Stimulated activated CD4-positive, alpha-beta T cell treated with anti-CD3 and anti-CD28 coated beads, Interleukin-1b, Interleukin-23, amount 100 ng/mL, for 48 hours (primary cell): ENCODE measurements around the gene ATP6V0A1.
"Not testable (repeated sequence)": the region's sequence is repeated elsewhere in the genome, so short reads cannot be mapped to it uniquely, and the experiment has no call there.

Experiments used
- DNase-seq: peaks from one replicate; pipeline ENCODE4 v3.0.0-alpha.2; 2020

ATP6V0A1 gene

DNA sequence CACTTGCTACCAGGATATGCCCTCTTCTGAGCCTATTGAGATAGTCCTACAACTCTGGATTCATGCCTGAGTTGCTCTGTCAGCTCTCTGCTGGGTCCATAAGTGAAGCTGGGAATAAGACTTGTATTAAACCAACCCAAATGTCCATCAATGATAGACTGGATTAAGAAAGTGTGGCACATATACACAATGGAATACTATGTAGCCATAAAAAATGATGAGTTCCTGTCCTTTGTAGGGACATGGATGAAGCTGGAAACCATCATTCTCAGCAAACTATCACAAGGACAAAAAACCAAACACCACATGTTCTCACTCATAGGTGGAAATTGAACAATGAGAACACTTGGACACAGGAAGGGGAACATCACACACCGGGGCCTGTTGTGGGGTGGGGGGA is 19.1 kb downstream of the ATP6V0A1 start:
- not testable (repeated sequence) for DNase-seq

DNA sequence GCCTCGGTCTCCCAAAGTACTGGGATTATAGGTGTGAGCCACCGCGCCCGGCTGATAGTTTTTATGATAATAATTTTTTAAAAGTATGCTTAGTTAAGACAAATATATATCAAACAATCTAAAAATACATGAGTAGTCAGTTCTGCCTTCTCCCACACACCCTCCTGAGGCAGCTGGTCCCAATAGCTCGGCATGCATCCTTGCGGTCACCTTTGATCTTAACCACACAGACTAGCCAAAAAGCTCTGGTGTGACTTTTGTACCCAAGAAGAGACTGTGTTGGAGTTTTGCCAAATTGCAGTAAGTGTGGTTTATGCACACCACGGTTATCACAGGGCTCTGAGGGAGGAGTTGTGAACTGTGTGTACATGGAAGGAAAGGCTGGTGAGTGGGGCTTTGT is 25.6 kb downstream of the ATP6V0A1 start:
- peak; percentile 84 for DNase-seq

DNA sequence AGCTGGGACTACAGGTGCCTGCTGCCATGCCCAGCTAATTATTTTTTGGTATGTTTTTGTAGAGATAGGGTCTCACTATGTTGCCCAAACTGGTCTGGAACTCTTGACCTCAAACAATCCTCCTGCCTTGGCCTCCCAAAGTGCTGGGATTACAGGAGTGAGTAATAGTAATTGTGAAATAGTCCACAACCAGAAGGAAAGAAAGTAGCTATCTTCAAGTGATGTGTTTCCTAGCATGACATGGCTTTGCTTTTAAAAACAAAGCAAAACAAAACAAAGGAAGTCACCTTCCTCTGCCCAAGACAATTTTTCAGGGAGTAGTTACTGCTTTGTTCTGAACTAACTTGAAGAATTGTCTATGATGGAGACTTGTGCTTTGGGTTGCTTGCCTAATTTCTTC is 27.0 kb downstream of the ATP6V0A1 start:
- no peak for DNase-seq

DNA sequence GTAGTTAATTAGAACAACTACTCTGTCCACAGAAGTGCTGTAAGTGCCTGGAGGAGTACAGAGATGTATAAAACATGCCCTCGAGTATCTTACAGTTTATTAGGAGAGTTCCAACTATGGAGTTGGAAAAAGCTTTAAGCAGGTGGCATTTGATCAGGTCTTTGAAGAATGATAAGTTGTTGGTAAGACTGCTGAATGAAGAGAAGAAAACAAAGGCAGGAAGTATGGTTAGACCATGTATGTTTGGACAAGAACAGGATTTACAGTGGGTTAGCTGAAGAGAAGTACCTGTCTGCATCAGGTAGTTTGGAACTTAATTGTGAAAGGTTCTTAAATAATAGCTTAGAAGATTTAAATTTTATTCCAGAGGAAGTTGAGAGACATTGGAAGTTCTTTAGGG is 29.4 kb downstream of the ATP6V0A1 start:
- no peak for DNase-seq

DNA sequence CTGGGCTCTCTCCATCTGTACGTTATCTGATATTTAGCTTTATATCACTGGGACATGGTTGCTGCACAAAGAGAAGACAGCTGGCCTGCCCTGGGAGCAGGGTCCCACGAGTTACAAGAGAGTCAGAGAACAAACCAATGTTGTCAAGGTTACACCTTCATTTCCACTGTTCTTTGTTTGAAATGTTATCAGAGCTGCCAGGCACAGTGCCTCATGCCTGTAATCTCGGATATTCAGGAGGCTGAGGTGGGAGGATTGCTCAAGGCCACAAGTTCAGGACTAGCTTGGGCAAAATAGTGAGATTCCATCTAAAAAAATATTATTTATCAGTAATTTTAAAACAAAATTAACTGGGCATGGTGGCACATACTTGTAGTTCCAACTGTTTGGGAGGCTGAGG is 34.6 kb downstream of the ATP6V0A1 start:
- DNase-seq: no peak

DNA sequence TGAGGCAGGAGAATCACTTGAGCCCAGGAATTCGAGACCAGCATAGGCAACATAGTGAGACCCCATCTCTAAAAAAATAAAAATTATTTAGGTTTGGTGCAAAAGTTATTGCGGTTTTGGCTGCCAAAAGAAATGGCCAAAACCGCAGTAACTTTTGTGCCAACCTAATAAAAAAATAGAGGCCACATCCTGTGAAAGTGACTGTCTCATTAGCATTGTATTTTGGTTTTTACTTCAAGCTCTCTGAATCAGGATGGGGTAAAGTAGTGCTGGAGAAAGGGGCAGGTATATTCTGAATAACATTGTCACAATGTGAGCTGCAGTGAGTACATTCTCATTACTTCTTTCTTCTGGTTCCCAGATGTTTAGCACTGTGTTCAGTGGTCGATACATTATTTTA is 36.0 kb downstream of the ATP6V0A1 start:
- DNase-seq: no peak

DNA sequence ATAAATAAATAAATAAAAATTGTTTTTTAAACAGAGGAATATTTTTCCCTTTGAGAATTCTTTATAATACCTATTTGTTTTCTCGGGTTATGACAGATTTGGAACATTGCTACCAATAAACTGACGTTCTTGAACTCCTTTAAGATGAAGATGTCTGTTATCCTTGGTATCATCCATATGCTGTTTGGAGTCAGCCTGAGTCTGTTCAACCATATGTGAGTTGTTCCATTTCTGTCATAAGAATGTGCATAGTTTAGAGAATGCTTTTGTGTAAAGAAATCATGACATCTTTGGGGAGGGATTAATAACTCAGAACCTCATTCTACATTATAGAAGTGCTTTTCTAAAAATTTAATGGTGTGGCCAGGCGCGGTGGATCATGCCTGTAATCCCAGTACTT is 40.1 kb downstream of the ATP6V0A1 start:
- DNase-seq: no peak

DNA sequence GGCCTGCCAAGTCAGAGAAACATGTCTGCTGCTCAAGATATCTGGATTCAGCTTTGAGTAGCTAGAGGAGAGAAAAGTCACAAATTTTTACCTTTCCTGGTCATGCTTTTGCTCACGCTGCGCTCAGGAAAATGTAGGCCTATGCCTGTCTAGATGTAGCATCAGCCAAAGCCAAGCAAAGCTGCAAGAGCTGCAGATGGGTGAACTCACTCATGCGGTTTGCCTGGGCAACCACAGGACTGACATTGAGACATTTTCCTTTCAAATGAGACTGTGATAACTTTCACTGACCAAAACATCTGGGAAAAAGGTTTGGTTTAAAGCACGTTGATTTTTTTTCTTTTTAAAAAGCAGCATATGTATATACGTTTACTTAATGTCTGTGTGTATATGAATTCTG is 43.4 kb downstream of the ATP6V0A1 start:
- no peak for DNase-seq

DNA sequence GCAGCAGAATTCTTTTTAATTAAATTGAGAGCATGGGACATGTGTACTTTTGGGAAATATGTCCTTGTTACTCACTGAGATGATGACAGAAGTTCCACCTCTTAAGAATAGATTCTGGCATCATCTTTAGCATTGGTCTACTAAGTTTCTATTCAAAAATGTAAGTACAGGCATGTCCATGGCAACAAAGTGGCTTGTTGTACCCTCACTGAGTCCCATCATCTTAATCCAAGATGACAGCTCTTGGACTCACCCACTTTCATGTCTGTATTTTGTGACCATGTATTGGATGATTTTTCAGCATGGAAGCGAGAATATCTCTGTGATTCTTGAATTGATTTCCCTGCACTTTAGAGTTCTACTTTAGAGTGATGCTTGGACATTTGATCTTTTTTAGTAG is 44.2 kb downstream of the ATP6V0A1 start:
- DNase-seq: no peak

DNA sequence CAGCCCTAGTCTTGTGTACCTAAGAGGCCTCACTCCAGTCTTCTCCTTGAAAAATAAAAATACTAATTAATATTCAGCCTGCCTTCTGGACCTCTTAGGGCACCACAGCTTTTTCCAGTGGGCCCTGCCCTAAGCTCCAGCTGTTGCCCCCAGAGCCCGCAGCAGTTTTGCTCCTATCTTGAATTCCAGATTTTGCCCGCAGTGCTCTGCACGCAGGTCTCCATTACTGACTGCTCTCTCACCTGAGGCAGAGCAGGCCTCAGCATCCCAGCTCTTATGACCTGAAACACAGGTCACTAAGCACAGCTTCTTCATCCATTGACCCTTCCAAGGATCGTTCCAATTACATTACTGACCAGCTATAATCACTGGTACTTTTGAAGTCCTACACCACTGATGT is 49.0 kb downstream of the ATP6V0A1 start:
- no peak for DNase-seq

DNA sequence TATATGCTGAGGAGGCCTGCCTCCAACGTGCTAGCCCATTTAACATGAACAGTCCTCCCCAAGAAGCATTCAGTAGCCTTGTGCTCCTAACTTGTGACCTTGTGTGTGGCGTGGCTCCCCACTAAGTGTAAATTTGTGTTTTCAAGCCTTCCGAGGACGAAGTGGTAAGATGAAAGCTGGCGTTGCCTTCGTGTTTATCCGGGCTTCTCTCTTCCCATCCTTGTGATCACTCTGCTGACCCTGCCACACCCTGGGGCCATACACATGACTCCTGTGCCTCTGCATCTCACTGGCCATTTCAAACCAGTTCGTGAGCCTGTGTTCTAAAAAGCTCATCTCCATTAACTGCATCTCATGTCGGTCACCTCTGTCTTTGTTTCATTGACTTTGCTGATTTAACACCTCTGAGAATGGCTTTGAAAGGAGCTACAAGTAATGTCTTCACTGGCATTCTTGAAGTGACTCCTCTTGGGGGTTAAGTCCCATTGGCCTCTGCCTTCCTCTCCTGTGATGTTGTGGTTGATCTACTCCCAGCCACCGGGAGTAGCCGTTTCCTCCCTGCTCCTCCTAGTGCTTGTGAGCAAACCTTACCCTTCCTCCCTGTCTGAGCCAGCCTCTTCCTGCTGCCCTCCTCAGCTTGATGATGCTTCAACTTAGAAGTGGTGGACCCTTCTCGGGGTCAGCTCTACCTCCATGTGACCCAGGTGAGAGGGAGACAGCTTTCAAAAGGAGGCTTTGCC is 49.9 kb downstream of the ATP6V0A1 start:
- no peak for DNase-seq

DNA sequence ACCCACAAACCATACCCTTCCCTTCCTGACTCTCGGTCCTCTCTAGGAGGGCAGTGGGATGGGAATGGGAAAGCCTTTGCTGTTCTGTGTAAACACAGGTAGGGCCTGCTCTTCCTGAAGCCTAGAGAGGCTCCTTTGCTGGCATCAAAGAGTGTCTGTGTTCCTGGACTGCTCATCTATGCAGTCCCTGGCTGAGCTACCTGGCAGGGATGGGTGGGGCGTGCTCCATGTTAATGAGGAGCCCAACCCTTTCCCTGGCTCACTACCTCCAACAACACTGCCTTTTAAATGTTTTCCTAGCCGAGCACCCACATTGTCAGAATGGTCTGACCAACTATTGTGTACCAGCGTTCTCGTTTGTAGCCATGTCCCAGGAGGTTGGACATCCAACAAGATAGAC is 50.7 kb downstream of the ATP6V0A1 start:
- DNase-seq: no peak

DNA sequence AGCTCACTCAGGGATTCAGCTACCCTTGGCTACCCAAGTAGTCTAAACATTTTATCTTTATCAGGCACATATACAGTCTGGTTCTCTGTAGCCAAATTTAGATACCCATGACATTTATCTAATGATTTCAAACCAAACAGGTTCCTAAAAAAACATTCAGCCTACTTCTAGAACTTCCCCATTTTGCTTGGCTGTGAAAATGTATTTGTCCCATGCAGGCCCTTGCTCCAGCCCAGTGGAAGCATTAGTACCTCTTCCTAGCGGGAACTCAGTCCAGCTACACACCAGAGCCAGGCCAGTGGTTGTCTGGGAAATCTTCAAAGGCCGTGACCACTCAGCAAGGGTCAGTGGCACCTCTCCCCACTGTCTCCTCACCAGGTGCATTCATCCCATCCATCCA is 51.2 kb downstream of the ATP6V0A1 start:
- no peak for DNase-seq

DNA sequence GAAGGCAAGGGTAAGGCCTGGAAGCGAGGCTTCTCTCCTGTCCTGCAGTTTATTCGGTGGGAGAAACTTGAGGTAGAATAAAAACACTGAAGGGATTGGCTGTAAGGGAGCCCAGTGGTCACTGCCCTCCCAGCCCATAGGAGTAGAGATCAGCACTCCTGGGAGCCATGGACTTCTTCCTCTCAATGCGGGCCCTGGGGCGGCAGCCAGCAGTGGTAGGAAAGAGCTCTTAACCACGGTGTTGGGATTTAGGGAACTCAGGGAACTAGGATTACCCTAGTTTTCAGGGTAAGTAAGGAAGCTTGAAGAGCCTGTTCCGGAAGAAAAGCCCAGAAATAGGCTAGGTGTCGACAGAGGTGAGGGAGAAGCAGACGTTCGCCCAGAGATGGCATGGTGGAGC is 53.6 kb downstream of the ATP6V0A1 start:
- DNase-seq: no peak

DNA sequence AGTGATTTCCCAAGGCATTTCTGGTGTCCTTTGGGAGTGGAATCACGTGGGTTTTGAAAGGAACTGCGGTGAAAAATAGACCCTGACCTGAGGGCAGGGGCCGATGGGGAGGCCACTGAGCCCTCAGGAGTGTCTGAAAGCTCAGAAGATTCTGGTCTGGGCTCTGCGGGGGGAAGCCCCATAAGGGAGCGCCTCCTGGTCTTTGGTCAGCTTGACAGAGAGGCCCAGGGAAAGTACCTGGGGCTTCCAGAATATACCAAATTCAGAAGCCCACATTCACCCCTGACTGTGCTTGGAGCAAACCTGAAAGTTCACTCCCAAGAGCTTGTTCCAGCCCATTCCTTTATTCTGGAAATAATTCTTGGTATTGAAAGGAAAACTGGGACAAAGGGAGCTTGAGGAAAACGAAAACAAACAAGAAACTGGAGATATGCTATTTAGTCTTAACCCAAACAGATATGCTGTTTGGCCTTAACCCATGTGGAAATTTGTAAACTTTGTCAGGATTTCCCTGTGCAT is 54.1 kb downstream of the ATP6V0A1 start:
- no peak for DNase-seq

DNA sequence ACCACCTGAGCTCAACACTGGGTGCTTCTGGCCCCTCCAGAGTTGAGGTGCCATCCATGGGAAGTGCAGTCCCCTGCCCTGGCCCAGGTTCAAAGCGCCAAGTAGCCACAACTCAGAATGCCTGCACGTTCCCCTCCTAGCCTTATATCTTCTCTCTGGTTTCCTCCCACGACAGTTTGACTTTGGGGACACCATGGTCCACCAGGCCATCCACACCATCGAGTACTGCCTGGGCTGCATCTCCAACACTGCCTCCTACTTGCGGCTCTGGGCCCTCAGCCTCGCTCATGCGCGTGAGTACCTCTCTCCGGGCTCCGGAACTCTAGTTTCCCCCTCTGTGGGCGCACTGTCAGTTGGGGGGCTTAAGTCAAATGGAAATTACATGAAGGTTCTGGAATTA is 55.0 kb downstream of the ATP6V0A1 start:
- DNase-seq: no peak

DNA sequence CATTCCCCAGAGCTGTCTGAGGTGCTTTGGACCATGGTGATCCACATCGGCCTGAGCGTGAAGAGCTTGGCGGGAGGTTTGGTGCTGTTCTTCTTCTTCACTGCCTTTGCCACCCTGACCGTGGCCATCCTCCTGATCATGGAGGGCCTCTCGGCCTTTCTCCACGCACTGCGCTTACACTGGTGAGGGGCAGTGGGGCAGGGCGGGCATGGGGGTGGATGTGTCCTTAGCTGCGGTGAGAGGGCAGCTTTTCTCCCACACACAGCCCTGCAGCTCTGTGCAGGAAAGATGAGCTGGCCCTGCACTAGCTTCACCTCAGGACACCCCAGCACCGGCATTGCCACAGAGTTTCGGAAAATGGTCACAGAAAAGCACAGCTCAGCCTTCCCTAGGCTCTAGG is 55.6 kb downstream of the ATP6V0A1 start:
- DNase-seq: no peak

DNA sequence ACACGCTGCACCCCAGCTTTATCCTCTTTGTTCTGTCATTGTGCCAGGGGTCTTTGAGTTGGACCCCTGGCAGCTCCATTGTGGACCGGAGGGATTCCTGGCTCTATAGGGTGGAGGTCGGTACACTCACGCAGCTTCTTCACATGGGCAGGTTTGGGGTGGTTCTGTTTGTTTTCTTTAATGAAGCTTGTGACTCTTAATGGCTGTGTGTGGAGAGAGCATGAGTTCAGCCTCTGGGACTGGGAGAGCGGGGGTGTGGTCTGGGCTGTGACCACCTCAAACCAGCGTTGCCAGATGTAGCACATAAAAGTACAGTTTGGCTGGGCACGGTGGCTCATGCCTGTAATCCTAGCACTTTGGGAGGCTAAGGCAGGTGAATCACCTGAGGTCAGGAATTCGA is 56.2 kb downstream of the ATP6V0A1 start:
- no peak for DNase-seq

DNA sequence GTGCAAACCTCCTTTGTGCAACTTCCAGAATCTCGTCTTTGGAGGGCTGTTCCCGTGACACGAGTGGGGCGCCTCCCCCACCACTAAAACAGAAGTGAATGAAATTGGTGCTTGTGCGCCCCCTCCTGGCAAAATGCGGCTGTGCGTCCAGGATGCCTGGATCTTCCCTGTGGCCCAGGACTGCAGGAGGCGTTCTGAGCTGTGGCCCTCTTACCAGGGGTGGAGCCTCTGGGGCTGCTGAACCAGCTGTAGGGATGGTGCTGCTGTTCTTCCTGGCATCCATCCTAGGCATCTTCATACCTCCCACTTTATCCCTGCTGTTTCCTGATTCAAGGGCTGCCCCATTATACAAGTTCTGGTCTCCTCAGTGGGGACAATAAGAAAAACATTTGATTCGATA is 58.8 kb downstream of the ATP6V0A1 start:
- peak; percentile 76 for DNase-seq

DNA sequence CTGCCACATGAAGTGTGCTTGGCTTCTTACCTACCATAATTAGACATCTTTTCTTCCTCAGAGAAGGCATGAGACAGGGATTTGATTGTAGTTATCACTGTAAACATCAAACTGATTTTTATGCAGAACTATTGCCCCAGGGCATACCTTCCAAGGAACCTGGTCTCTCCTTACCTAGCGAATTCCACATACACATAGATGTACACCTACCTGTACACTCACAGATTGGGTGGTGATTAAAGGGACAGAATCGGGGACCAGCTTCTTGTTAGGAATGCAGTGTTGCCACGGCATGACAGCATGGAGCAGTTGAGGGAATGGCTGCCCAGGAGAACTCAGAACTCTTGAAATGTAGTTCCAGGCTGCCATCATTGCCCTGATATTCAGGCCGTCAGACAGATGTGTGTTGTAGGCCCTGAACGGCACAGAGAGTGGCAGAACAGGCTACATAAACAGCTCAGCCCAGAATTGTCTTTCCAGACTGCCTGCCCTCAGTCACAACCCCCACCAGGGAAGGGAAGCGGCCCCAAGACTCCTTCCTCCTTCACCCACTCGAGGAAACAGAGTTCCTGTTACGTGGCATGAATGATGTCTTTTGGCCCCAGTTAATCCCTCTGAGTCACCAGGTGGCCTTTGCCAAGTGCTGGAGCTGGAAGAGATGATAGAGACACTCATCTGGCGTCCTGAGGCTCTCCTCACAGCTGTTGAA is 59.5 kb downstream of the ATP6V0A1 start:
- DNase-seq: no peak

DNA sequence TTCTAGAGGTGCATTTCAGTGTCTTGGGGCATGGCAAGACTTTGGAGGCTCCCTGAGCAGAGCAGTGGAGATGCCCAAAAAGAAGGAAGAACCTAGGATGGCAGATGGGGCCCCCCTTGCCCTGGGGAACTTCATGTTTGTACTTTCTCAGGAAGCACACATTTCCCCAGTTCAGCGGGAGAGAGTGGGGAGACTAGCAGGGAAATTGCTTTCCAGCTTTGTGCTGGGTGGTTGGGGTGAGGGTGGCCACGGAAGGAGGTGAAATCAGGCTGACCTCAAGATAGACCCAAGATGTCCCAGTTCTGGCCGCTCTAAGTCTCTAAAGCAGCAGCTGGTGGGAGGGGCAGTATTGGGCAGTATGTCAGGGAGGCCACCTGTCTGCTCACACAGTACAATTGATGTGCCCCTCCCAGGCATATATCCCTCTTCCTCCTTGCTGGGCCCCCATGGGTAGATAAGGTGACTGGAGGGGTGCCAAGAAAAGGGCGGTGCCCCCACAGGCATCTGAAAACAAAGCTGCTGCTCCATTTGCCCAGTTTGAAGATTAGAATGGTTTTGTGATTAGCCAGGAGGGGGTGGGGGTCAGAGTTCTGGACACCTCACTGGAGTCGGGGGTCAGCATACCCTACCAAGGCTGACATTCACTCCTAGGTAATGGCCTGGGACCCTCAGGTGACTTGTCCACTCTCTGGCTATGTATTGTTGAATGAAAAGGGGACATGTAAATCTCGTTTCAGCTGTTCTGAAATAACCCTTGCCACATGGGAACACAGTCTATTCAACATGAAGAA is 60.3 kb downstream of the ATP6V0A1 start:
- no peak for DNase-seq

DNA sequence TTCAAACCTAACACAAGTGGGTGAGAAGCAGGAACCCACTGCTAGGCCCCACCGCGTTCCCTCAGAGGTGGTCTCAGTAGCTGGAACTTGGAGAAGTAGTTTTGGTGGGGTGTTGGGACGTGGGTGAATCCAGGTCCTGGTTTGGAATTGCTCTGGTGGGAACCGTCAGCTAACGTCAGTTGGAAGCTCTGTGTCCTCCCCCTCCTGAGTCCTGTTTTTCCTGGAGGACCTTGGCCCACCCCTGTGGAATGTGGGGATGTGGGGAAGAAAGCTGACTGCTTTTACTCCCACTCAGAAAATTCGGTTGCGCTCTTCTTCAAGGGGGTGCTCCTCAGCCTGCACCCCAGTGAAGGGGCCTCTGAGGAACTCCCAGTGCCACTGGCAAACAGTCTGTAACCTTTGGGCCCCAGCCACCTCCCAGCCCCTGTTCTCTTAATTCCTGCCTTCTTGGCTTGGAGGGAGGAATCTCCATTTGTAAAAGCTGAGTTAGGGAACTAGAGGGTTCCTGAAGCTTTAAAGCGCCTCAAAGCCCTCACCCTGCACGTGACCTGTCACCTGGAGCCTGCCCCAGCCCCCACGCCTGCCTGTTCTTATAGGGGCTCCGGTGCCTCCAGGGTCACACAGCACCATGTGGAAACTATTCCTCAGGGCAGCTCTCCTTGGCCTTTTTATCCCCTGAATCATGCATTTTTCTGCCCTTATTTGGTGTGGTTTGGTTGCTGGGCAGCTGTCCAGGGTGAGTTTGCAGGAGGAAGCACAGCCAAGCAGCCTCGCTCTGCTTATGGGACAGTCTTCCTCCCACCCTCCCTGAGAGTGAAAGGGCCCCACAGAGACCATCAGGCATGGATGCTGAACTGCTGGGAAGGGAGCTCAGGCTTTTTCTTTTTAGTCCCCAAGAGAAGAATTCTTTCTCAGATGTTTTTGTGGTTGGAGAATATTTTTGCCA is 61.1 kb downstream of the ATP6V0A1 start:
- DNase-seq: no peak

DNA sequence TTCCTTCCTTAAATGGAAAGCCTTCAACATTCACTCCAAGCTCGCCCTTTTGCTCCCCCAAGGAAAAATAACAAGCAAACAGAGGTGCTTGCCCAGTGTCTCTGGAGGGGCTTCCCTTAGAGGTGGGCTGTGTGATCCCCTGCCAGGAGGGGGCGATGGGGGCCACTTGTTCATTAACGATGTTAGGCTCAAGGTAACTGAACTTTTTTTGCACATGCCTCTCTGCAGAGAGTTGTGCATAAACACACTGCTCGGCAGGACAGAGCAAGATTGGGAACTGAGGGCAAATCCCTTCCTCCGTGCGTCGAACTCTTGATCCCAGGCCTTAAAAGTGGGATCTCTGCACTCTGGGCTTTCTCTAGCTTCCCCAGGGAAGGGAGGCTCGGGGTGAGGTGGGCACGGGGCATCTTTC is 61.9 kb downstream of the ATP6V0A1 start:
- no peak for DNase-seq
